NB4 (cell line): ENCODE data around the gene ATP9B.

Experiments
- DNase-seq: peaks from one replicate; pipeline ENCODE4 v3.0.0; 2010; ENCODE audit warnings: low read depth
- H3K4me3 ChIP-seq: one replicate; pipeline ENCODE4 v1.5.1; 2011; ENCODE audit warnings: mild to moderate bottlenecking, low read depth, low read length, moderate library complexity
- MYC ChIP-seq: IDR thresholded peaks from 2 replicates; pipeline ENCODE4 v1.6.1; 2011; ENCODE audit warnings: low read depth, low read length
- POLR2A ChIP-seq: IDR thresholded peaks from 2 replicates; pipeline ENCODE4 v1.6.1; 2011; ENCODE audit warnings: mild to moderate bottlenecking; ENCODE audit not compliant: insufficient read length; ENCODE audit errors: extremely low read depth
- TF ChIP-seq, protein P1 (sequence below): IDR thresholded peaks from one replicate; pipeline ENCODE4 v1.5.1; 2012; ENCODE audit warnings: low read depth, low read length
- TF ChIP-seq, protein P2 (sequence below): IDR thresholded peaks from 2 replicates; pipeline ENCODE4 v1.6.1; 2011; ENCODE audit warnings: low read depth, low read length

ATP9B gene

DNA sequence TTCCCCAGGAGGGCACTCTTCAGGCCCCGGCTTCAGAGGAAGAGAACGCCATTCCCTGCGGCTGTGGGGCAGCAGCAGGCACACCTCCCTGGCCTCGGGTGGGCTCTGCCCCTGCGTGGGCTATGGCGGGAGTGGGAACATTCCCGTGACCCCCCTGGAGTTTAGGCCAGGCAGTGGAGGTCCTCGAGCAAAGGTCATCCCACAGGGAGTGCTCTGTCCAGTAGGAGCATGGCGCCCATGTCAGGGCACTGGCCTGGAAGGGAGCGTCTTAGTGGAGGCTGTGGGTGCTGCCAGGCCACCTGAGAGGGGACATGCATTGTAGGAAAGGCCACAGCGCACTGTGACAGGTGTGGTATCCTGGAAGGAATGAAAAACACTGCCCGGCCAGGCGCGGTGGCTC lies 317.4 kb downstream of the ATP9B start:
- no peak for DNase-seq
- no peak overlapping the region for H3K4me3 ChIP-seq
- TF ChIP-seq MYC (no peak), POLR2A (no peak)
- TF ChIP-seq, protein P1, sequence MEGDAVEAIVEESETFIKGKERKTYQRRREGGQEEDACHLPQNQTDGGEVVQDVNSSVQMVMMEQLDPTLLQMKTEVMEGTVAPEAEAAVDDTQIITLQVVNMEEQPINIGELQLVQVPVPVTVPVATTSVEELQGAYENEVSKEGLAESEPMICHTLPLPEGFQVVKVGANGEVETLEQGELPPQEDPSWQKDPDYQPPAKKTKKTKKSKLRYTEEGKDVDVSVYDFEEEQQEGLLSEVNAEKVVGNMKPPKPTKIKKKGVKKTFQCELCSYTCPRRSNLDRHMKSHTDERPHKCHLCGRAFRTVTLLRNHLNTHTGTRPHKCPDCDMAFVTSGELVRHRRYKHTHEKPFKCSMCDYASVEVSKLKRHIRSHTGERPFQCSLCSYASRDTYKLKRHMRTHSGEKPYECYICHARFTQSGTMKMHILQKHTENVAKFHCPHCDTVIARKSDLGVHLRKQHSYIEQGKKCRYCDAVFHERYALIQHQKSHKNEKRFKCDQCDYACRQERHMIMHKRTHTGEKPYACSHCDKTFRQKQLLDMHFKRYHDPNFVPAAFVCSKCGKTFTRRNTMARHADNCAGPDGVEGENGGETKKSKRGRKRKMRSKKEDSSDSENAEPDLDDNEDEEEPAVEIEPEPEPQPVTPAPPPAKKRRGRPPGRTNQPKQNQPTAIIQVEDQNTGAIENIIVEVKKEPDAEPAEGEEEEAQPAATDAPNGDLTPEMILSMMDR = no peak
- TF ChIP-seq, protein P2, sequence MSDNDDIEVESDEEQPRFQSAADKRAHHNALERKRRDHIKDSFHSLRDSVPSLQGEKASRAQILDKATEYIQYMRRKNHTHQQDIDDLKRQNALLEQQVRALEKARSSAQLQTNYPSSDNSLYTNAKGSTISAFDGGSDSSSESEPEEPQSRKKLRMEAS = no peak

DNA sequence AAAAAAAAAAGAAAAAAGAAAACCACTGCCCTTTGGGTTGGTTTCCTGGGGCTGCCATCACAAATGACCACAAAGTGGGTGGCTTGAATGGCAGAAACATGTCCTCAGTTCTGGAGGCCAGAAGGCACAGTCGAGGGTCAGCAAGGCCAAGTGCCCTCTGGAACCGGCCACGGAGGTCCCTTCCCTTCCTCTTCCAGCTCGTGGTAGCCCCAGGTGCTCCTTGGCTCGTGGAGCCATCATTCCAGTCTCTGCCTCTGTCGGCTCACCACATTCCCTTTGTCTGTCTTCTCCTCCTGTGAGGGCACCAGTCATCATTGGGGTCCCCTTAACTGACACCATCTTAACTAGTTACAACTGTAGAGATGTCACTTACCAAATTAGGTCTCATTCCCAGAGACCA lies 318.0 kb downstream of the ATP9B start:
- no peak for DNase-seq
- TF ChIP-seq MYC = no peak
- H3K4me3 ChIP-seq = no peak overlapping the region

DNA sequence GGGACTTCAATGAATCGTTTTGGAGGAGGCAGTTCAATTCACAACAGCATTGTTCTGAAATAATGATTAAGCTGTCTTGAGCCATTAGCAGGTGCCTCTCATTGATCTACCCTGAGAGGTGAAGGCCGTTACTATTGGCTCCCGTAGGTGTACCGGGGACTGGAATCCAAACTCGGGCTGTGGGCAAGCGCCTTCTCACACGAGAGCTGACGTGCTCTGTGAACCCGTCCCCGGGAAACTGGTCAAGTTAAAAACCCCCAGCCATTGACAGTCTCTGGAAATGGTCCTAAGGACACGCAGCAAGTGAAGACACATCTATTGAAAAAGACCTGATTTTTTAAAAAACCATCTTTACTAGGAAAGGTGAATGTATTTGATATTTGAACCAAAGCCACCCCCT lies 318.4 kb downstream of the ATP9B start:
- TF ChIP-seq POLR2A = no peak
- no peak for TF ChIP-seq MYC
- TF ChIP-seq, protein P2 = no peak
- TF ChIP-seq, protein P1 = no peak
- H3K4me3 ChIP-seq = no peak overlapping the region
- DNase-seq = no peak

DNA sequence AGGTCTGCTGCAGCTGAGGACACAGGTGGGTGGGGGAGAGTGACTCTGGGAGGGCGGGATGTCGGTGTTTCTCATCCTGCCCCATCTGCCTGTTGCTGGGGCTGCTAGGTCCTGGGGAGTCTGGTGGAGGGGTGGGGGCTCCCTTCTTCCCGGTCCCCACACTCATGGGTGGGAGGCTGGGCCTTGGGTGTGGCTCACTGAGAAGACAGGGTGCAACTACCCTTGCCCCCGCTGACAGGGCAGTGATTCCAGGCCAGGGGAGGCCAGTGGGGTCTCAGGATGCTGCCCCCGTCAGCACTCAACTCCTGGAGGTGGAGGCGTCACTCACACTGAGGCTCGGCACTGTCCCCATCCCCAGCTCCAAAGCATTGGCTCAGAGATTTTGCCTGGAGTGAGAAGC lies 318.8 kb downstream of the ATP9B start:
- TF ChIP-seq, protein P2 = no peak
- TF ChIP-seq, protein P1 = no peak
- TF ChIP-seq POLR2A (no peak), MYC (no peak)

DNA sequence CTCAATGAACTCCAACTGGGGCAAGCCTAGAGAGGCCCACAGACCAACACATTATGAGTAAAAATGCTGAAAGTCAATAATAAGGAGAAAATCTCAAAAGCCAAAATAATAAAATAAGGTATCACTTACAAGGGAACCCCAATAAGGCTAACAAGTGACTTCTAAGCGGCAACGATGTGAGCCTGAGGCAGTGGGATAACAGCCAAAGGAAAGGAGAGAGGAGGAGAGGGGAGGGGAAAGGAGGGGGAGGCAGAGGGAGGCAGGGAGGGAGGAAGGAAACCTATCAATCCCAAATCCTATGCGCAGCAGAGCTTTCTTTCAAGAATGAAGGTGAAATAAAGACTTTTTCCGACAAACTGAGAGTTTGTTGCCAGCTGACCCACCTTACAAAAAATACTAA lies 320.5 kb downstream of the ATP9B start:
- TF ChIP-seq MYC = no peak
- H3K4me3 ChIP-seq = no peak overlapping the region
- DNase-seq = no peak

More for the DNA sequence above, 318.8 kb downstream of the ATP9B start:
- no peak for DNase-seq
- no peak overlapping the region for H3K4me3 ChIP-seq

DNA sequence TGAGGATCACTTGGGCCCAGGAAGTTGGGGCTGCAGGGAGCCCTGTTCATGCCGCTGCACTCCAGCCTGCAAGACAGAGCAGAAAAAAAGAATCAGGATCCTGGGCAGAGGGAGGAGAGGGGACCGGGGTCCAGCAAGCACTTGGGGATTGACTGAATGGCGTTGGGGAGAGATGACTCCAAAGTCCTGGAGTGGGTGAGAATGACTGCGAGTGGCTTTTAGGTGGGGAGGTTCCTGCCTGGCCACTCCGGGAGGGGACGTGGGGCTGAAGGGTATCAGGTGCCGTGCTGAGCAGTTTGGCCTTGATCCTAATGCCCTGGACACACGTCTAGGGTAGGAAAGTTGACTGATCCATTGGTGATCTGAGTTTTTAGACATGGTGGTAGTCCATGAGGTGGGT lies 323.0 kb downstream of the ATP9B start:
- no peak for DNase-seq

DNA sequence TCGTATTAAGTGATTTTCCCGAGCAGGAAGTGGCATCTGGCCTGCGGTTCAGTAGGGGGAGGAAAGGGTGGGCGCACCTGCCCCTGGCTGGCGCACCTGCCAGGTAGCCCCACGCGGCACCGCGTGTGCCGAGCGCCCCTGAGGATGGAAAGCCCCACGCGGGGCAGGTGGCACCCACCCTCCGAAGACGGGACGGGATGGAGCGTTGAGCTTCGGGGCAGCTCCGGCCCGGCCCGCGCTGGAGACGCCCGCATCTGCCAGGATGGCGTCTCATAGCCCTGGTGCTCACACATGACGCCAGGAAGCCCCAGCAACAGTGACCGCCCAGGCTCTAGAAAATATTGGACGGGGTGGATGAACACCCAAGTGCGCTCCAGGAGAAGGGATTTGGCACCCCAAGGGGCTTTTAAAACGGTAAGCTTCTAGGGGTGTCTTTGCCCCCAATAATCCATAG lies 324.0 kb downstream of the ATP9B start:
- DNase-seq = no peak
- TF ChIP-seq MYC (no peak), POLR2A (no peak)
- TF ChIP-seq, protein P2 = no peak
- TF ChIP-seq, protein P1 = no peak
- H3K4me3 ChIP-seq = no peak overlapping the region

More for the DNA sequence above, 323.0 kb downstream of the ATP9B start:
- TF ChIP-seq MYC = no peak
- TF ChIP-seq, protein P2 = no peak
- no peak overlapping the region for H3K4me3 ChIP-seq
